Subcutaneous adipose tissue (tissue), 4 donors: Measurements from ENCODE around the gene SUPT4H1. TPM values are rescaled to one million over a fixed set of nuclear protein-coding genes. Genes with fewer than 3 reads are reported as not detected.

Source experiments
- CTCF ChIP-seq: fragments of 450-650 bp; IDR thresholded peaks from one replicate; pipeline ENCODE4 v1.5.1; 2016; ENCODE audit warnings: low read depth, mild to moderate bottlenecking, control low read depth, antibody characterized with exemption, moderate library complexity
- total RNA-seq, 4 donors: library from RNA; depleted of rRNA; stranded (reverse); fragments of >200 nt; gene quantifications; one replicate each; pipeline ENCODE4 v1.1.0, GENCODE V29; 2016

The SUPT4H1 gene
- total RNA-seq, 4 donors from 2014 or later = 27.9 to 58.5 (median 40.9) TPM

- TF ChIP-seq CTCF = no peak
Measured at GRCh38 chr17:58365980-58366595, 14.1 kb upstream of the SUPT4H1 start.

GRCh38 chr17:58365185-58365979, 13.4 kb upstream of the SUPT4H1 start:
- TF ChIP-seq CTCF = no peak

- no peak for TF ChIP-seq CTCF
Measured at GRCh38 chr17:58364270-58364942, 12.4 kb upstream of the SUPT4H1 start.

- TF ChIP-seq CTCF = no peak
Measured at GRCh38 chr17:58363457-58364185, 11.6 kb upstream of the SUPT4H1 start.

- TF ChIP-seq CTCF = no peak
Measured at GRCh38 chr17:58362368-58363014, 10.5 kb upstream of the SUPT4H1 start.

GRCh38 chr17:58360296-58361063, 8.5 kb upstream of the SUPT4H1 start:
- no peak for TF ChIP-seq CTCF
